Stimulated activated naive CD8-positive, alpha-beta T cell treated with anti-CD3 and anti-CD28 coated beads, Interleukin-15, amount 100 ng/mL, for 72 hours (primary cell): Measurements from ENCODE around the gene KCNG2.

Experiments used
- ATAC-seq: fragments of 150-1000 bp; cut with Tn5 transposase; 2 replicates; pipeline ENCODE4 v1.10.0; 2021; ENCODE audit warnings: mild to moderate bottlenecking, moderate library complexity
- DNase-seq, 2 donors: peaks; one replicate each; pipeline ENCODE4 v3.0.0; 2021 to 2022
- H3K27ac Mint-ChIP-seq, 2 donors: one replicate each; pipeline ENCODE4 v1.8.0; 2022; ENCODE audit warnings: mild to moderate bottlenecking in 2 of 2, mixed read lengths in 2 of 2, moderate library complexity in 2 of 2
- H3K27me3 Mint-ChIP-seq: one replicate; pipeline ENCODE4 v1.8.0; 2022; ENCODE audit warnings: mixed read lengths
- H3K4me1 Mint-ChIP-seq: one replicate; pipeline ENCODE4 v1.8.0; 2022; ENCODE audit warnings: mild to moderate bottlenecking, mixed read lengths
- H3K4me3 Mint-ChIP-seq, 2 donors: one replicate each; pipeline ENCODE4 v1.8.0; 2022; ENCODE audit warnings: mild to moderate bottlenecking in 2 of 2, mixed read lengths in 2 of 2, moderate library complexity in 1 of 2
- H3K9me3 Mint-ChIP-seq, 2 donors: one replicate each; pipeline ENCODE4 v1.8.0; 2022; ENCODE audit warnings: mixed read lengths in 2 of 2

KCNG2 gene

GRCh38 chr18:79878741-79879378 lies 81.1 kb downstream of the KCNG2 start:
- no peak overlapping the region for H3K4me3 Mint-ChIP-seq
- ATAC-seq (no peak), DNase-seq (no peak)
- peak overlapping the region in 1 of 2 donors; percentile 61 for H3K27ac Mint-ChIP-seq
- H3K9me3 Mint-ChIP-seq = peaks cover 0 to 11% of the 10 kb centered on the region in 2 donors
- H3K4me1 Mint-ChIP-seq = no peaks in the 10 kb centered on the region
- no peaks in the 10 kb centered on the region for H3K27me3 Mint-ChIP-seq

DNA sequence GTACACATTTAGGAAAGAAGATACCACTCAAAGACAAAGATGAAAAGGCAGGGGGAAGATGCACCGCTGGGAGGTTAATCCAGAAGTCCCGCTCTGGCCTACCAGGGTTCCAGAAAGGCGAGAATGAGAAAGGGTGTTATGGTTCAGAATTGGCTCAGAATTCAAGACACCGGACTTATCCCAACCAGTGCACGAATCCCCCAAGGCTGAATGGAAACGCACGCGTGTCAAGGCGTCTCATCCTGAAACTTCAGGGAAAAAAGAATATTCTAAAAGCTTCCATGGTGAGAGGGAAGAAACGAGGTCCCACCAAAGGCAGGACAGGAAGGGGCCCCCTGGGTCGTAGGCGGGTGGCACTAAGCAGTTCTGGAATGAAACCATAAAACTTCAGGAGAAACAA lies 81.8 kb downstream of the KCNG2 start:
- peaks cover 0 to 11% of the 10 kb centered on the region in 2 donors for H3K9me3 Mint-ChIP-seq
- DNase-seq = no peak
- H3K4me3 Mint-ChIP-seq = no peak overlapping the region
- H3K27ac Mint-ChIP-seq = no peak overlapping the region
- H3K4me1 Mint-ChIP-seq = peaks cover 3% of the 10 kb centered on the region
- no peaks in the 10 kb centered on the region for H3K27me3 Mint-ChIP-seq
- no peak for ATAC-seq

DNA sequence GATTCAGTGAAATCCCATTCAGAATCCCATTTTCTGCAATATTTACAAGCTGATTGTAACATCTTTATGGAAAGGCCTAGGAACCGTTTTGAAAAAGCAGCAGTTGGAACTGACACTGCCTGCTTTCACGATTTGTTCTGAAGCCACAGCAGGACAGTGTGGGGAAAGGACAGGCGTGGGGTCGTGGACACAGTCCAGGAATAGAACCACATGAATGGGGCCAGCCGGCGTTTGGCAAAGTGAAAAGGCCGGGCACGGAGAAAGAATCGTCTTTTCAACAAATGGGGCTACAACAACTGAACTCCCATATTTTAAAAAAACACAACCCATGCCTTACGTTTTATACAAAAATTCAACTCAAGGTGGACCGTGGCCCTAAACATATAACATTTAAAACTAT lies 84.0 kb downstream of the KCNG2 start:
- peaks cover 8% of the 10 kb centered on the region for H3K4me1 Mint-ChIP-seq
- H3K4me3 Mint-ChIP-seq = no peak overlapping the region
- H3K27ac Mint-ChIP-seq = no peak overlapping the region
- H3K9me3 Mint-ChIP-seq = peaks cover 0 to 11% of the 10 kb centered on the region in 2 donors
- ATAC-seq (no peak), DNase-seq (no peak)
- no peaks in the 10 kb centered on the region for H3K27me3 Mint-ChIP-seq

GRCh38 chr18:79882522-79883241 lies 84.9 kb downstream of the KCNG2 start:
- H3K9me3 Mint-ChIP-seq = peaks cover 0 to 11% of the 10 kb centered on the region in 2 donors
- no peak overlapping the region for H3K27ac Mint-ChIP-seq
- H3K4me1 Mint-ChIP-seq = peaks cover 8% of the 10 kb centered on the region
- DNase-seq (peak in 1 of 2 donors; percentile 5), ATAC-seq (peak; percentile 54)
- H3K4me3 Mint-ChIP-seq = no peak overlapping the region
- no peaks in the 10 kb centered on the region for H3K27me3 Mint-ChIP-seq

GRCh38 chr18:79883461-79884293 lies 85.9 kb downstream of the KCNG2 start:
- peaks cover under 1 to 11% of the 10 kb centered on the region in 2 donors for H3K9me3 Mint-ChIP-seq
- no peak overlapping the region for H3K27ac Mint-ChIP-seq
- peak; percentile 31 for ATAC-seq
- no peaks in the 10 kb centered on the region for H3K27me3 Mint-ChIP-seq
- peaks cover 8% of the 10 kb centered on the region for H3K4me1 Mint-ChIP-seq
- H3K4me3 Mint-ChIP-seq = no peak overlapping the region
- peak in 1 of 2 donors; percentile 7 for DNase-seq

GRCh38 chr18:79884294-79884962 lies 86.7 kb downstream of the KCNG2 start:
- DNase-seq (no peak), ATAC-seq (peak; percentile 8)
- H3K9me3 Mint-ChIP-seq = peaks cover 5 to 11% of the 10 kb centered on the region in 2 donors
- no peak overlapping the region for H3K4me3 Mint-ChIP-seq
- peaks cover 8% of the 10 kb centered on the region for H3K4me1 Mint-ChIP-seq
- no peaks in the 10 kb centered on the region for H3K27me3 Mint-ChIP-seq
- H3K27ac Mint-ChIP-seq = no peak overlapping the region

- DNase-seq = no peak
- no peaks in the 10 kb centered on the region for H3K27me3 Mint-ChIP-seq
- peak; percentile 40 for ATAC-seq
- H3K4me3 Mint-ChIP-seq = no peak overlapping the region
- H3K27ac Mint-ChIP-seq = no peak overlapping the region
- peaks cover 9% of the 10 kb centered on the region for H3K4me1 Mint-ChIP-seq
- H3K9me3 Mint-ChIP-seq = peaks cover 6 to 16% of the 10 kb centered on the region in 2 donors
These were observed 87.4 kb downstream of the KCNG2 start for GRCh38 chr18:79884963-79885728.

- Mint-ChIP-seq H3K4me1 (peaks cover 23% of the 10 kb centered on the region), H3K27me3 (no peaks in the 10 kb centered on the region), H3K27ac (no peak overlapping the region), H3K4me3 (no peak overlapping the region), H3K9me3 (peaks cover 17 to 39% of the 10 kb centered on the region in 2 donors)
- no peak for ATAC-seq
- peak in 1 of 2 donors; percentile 6 for DNase-seq
These were observed 89.7 kb downstream of the KCNG2 start for GRCh38 chr18:79887181-79888000.

DNA sequence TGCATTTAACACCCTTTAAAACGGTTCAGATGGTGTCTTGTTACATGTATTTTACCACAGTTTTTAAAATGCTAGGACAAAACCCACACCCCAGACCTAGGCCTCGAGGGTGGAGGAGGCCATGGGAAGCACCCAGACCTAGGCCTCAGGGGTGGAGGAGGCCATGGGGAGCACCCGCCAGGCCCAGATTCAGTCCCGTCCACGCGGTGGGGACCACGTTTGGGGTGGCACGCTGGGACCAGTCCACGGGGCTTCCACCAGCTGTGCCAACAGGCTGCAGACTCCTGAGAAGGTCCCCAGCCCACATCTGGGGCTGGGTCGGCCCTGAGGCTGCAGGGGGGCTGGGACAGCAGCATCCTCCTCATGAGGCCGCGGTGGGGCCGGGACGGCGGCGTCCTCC lies 90.3 kb downstream of the KCNG2 start:
- DNase-seq (no peak), ATAC-seq (peak; percentile 21)
- Mint-ChIP-seq H3K4me3 (no peak overlapping the region), H3K9me3 (peaks cover 24 to 45% of the 10 kb centered on the region in 2 donors), H3K27ac (no peak overlapping the region), H3K27me3 (no peaks in the 10 kb centered on the region), H3K4me1 (peaks cover 23% of the 10 kb centered on the region)

GRCh38 chr18:79889569-79889968 lies 91.8 kb downstream of the KCNG2 start:
- H3K9me3 Mint-ChIP-seq = peaks cover 38 to 61% of the 10 kb centered on the region in 2 donors
- no peak for DNase-seq
- no peak for ATAC-seq
- no peaks in the 10 kb centered on the region for H3K27me3 Mint-ChIP-seq
- no peak overlapping the region for H3K27ac Mint-ChIP-seq
- no peak overlapping the region for H3K4me3 Mint-ChIP-seq
- peaks cover 20% of the 10 kb centered on the region for H3K4me1 Mint-ChIP-seq

GRCh38 chr18:79890674-79891073 lies 92.9 kb downstream of the KCNG2 start:
- Mint-ChIP-seq H3K4me3 (peak overlapping the region; percentile 1 to 2), H3K27ac (no peak overlapping the region), H3K27me3 (no peaks in the 10 kb centered on the region), H3K9me3 (peaks cover 49 to 72% of the 10 kb centered on the region in 2 donors), H3K4me1 (peaks cover 15% of the 10 kb centered on the region)
- ATAC-seq = peak; percentile 94
- peak in 1 of 2 donors; percentile 42 for DNase-seq

DNA sequence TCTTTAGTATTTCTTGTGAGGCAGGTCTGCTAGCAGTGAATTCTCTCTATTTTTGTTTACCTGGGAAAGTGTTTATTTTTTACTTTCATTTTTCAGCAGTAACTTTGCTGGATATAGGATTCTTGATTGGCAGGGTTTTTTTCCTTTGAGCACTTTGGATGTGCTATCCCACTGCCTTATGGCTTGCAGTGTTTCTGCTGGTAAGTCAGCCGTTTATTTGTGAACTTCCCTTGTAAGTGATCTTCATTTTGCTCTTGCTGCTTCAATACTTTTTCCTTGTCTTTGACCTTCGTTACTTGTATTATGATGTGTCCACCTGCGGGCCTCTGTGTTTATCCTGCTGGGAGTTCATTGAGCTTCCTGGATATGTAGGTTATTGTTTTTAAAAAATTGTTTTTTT lies 99.0 kb downstream of the KCNG2 start:
- H3K27me3 Mint-ChIP-seq = no peaks in the 10 kb centered on the region
- peaks cover 55 to 67% of the 10 kb centered on the region in 2 donors for H3K9me3 Mint-ChIP-seq
- no peak for DNase-seq
- no peak overlapping the region for H3K27ac Mint-ChIP-seq
- ATAC-seq = no peak
- no peaks in the 10 kb centered on the region for H3K4me1 Mint-ChIP-seq
- no peak overlapping the region for H3K4me3 Mint-ChIP-seq

GRCh38 chr18:79897940-79898625 lies 100.3 kb downstream of the KCNG2 start:
- no peak overlapping the region for H3K27ac Mint-ChIP-seq
- ATAC-seq (no peak), DNase-seq (peak in 1 of 2 donors; percentile 7)
- H3K9me3 Mint-ChIP-seq = peaks cover 44 to 54% of the 10 kb centered on the region in 2 donors
- no peaks in the 10 kb centered on the region for H3K4me1 Mint-ChIP-seq
- no peaks in the 10 kb centered on the region for H3K27me3 Mint-ChIP-seq
- no peak overlapping the region for H3K4me3 Mint-ChIP-seq
